Activated naive CD8-positive, alpha-beta T cell treated with anti-CD3 and anti-CD28 coated beads, Interleukin-2, amount 10 ng/mL, durations not matched to agents 7 days and 5 days (primary cell): ENCODE data around the gene CYSLTR2. TPM values are rescaled to one million over a fixed set of nuclear protein-coding genes. Genes with fewer than 3 reads are reported as not detected.
"Not testable (repeated sequence)": the region's sequence is repeated elsewhere in the genome, so short reads cannot be mapped to it uniquely, and the experiment has no call there.

ENCODE experiments used
- ATAC-seq: fragments of 150-1000 bp; cut with Tn5 transposase; one replicate; pipeline ENCODE4 v1.10.0; 2021; ENCODE audit warnings: low read depth, moderate library complexity
- POLR2A ChIA-PET: fragments of 350-600 bp; sonication (Branson Sonifier 250); formaldehyde crosslinking; loops from one replicate; lab custom pipeline; 2021; ENCODE audit warnings: antibody characterized with exemption; lab: Charles Lee
- DNase-seq: peaks from one replicate; pipeline ENCODE4 v3.0.0; 2021
- H3K27ac Mint-ChIP-seq: one replicate; pipeline ENCODE4 v1.8.0; 2022; ENCODE audit warnings: mild to moderate bottlenecking, mixed read lengths
- H3K27me3 Mint-ChIP-seq: one replicate; pipeline ENCODE4 v1.8.0; 2022; ENCODE audit warnings: mild to moderate bottlenecking, moderate library complexity, mixed read lengths
- H3K36me3 Mint-ChIP-seq: one replicate; pipeline ENCODE4 v1.8.0; 2021; ENCODE audit warnings: mild to moderate bottlenecking, mixed read lengths
- H3K4me1 Mint-ChIP-seq: one replicate; pipeline ENCODE4 v1.8.0; 2021; ENCODE audit warnings: mixed read lengths
- H3K4me3 Mint-ChIP-seq: one replicate; pipeline ENCODE4 v1.8.0; 2022; ENCODE audit warnings: mild to moderate bottlenecking, moderate library complexity, mixed read lengths
- H3K9me3 Mint-ChIP-seq: one replicate; pipeline ENCODE4 v1.8.0; 2021; ENCODE audit warnings: mixed read lengths
- total RNA-seq, 2 experiments: library from RNA; stranded (reverse); gene quantifications; one replicate each; pipeline ENCODE4 v1.2.3, GENCODE V29; 2021

Gene CYSLTR2
- total RNA-seq, 2 experiments from 2014 or later, result 4.3 to 5.3 TPM

DNA sequence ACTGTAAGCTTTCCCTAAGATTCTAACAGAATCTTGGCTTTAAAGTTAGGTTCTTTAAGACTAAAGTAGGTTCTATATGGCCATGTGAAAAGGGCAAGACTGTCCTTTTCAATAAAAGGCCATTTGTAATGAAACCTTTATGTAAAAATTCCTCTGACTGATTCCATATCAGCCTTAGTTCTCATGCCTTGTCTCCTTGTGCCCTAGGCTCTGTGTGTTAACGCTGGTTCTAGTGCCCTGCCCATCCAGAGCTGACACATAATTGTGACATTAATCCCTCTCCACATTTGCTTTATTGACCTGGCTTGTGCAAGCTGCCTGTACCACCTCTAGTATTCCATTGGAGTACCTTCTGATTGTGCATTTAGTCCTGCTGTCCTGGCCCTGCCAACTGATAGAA is 28.2 kb downstream of the CYSLTR2 start:
- no peaks in the 10 kb centered on the region for H3K27me3 Mint-ChIP-seq
- H3K36me3 Mint-ChIP-seq, result peaks cover 2% of the 10 kb centered on the region
- peaks cover 8% of the 10 kb centered on the region for H3K4me1 Mint-ChIP-seq
- no peak for DNase-seq
- peaks cover 1% of the 10 kb centered on the region for H3K9me3 Mint-ChIP-seq
- ATAC-seq, result no peak
- POLR2A ChIA-PET, result no interaction called here
- H3K27ac Mint-ChIP-seq, result no peak overlapping the region
- H3K4me3 Mint-ChIP-seq, result no peak overlapping the region

DNA sequence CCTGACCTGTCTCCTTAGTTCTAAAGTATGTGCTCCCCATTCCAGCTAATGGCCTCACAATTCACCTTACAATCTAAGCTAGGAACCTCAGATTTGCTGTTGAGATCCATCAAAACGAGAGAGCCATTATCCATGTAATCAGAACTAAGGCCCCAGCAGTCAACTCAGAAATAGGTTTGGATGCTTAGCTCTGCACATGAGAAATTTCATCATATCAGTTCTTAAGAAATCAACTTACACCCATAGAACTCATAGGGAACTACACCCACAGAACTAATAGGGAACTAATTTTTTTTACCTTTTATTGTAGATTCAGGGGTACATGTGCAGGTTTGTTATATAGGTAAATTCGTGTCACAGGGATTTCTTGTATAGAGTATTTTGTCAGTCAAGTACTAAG is 28.7 kb downstream of the CYSLTR2 start:
- H3K36me3 Mint-ChIP-seq, result peaks cover 2% of the 10 kb centered on the region
- no peak for DNase-seq
- H3K9me3 Mint-ChIP-seq, result peaks cover 1% of the 10 kb centered on the region
- peaks cover 3% of the 10 kb centered on the region for H3K4me1 Mint-ChIP-seq
- no peak overlapping the region for H3K4me3 Mint-ChIP-seq
- no peaks in the 10 kb centered on the region for H3K27me3 Mint-ChIP-seq
- no peak for ATAC-seq
- no peak overlapping the region for H3K27ac Mint-ChIP-seq
- POLR2A ChIA-PET, result no interaction called here

DNA sequence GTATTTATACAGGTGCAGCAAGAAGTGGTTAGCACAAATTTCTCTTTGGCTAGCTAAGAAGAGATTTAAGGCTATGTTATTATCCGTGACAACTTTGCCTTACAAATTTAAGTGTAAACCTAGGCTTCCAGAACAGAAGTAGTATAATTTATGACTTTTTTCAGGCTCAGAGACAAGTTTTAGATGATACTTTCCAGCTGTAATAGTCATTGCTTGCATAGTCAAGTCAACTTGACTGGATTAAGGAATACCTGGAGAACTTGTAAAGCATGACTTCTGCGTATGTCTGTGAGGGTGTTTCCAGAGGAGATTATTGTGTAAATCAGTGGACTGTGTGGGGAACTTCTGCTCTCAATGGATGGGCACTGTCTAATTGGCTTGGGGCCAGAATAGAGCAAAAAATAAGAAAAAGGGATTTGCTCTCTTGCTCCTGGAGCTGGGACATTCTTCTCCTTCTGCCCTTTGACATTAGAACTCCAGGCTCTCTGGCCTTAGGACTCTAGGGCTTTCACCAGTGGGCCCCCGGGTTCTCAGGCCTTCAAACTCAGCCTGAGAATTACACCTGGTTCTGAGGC is 33.0 kb downstream of the CYSLTR2 start:
- H3K9me3 Mint-ChIP-seq, result peaks cover 12% of the 10 kb centered on the region
- H3K4me3 Mint-ChIP-seq, result no peak overlapping the region
- no peaks in the 10 kb centered on the region for H3K4me1 Mint-ChIP-seq
- no peaks in the 10 kb centered on the region for H3K27me3 Mint-ChIP-seq
- POLR2A ChIA-PET, result no interaction called here
- no peak overlapping the region for H3K27ac Mint-ChIP-seq
- peaks cover 6% of the 10 kb centered on the region for H3K36me3 Mint-ChIP-seq
- no peak for DNase-seq
- no peak for ATAC-seq

- POLR2A ChIA-PET, result no interaction called here
- Mint-ChIP-seq H3K27me3 (no peaks in the 10 kb centered on the region), H3K36me3 (peaks cover 6% of the 10 kb centered on the region), H3K4me3 (no peak overlapping the region), H3K4me1 (no peaks in the 10 kb centered on the region), H3K27ac (no peak overlapping the region), H3K9me3 (peaks cover 12% of the 10 kb centered on the region)
- ATAC-seq (no peak), DNase-seq (no peak)
Measured at GRCh38 chr13:48687249-48687648, 33.5 kb downstream of the CYSLTR2 start.

DNA sequence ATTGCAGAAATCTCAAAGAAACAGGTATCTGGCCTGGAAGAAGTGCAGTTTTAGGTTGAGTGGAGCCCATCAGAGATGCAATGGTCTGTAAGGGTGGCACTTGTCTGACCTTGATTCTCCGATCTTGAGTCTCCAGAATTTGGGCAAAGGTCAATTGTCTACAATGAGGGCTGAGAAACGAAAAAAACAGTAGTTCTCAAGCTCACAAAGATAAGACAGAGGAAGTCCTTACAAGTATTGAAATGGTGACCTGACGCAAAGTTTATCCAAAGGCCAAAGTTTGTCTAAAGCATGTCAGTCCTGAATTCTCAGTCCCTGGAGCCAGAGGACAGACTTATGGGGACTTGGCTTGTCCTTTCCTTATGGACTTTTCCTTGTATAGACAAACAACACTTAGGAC is 40.3 kb downstream of the CYSLTR2 start:
- DNase-seq, result no peak
- Mint-ChIP-seq H3K27ac (no peak overlapping the region), H3K27me3 (no peaks in the 10 kb centered on the region), H3K9me3 (peaks cover 9% of the 10 kb centered on the region), H3K4me1 (no peaks in the 10 kb centered on the region), H3K4me3 (no peak overlapping the region), H3K36me3 (peaks cover 23% of the 10 kb centered on the region)
- POLR2A ChIA-PET, result no interaction called here
- no peak for ATAC-seq

DNA sequence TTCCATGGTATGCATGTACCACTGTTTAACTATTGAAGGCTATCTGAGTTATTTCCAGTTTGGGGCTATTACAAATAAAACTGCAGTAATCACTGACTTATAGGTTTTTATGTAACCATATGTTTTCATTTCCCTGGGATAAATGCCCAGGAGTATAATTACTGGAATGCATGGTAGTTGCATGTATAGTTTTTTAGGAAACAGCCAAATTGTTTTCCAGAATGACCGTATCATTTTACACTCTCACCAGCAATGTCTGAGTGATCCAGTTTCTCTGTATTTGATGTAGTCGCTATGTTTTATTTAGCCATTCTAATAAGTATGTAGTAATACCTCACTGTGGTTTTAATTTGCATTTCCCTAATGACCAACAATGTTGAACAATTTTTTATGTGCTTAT is 42.0 kb downstream of the CYSLTR2 start:
- POLR2A ChIA-PET, result no interaction called here
- Mint-ChIP-seq H3K27ac (no peak overlapping the region), H3K36me3 (peaks cover 21% of the 10 kb centered on the region), H3K4me1 (no peaks in the 10 kb centered on the region), H3K27me3 (no peaks in the 10 kb centered on the region), H3K9me3 (peaks cover 2% of the 10 kb centered on the region), H3K4me3 (no peak overlapping the region)
- DNase-seq (no peak), ATAC-seq (no peak)

- POLR2A ChIA-PET, ATAC-seq, H3K9me3 Mint-ChIP-seq, H3K27me3 Mint-ChIP-seq, DNase-seq, H3K4me1 Mint-ChIP-seq, H3K27ac Mint-ChIP-seq, H3K4me3 Mint-ChIP-seq: not testable (repeated sequence)
- H3K36me3 Mint-ChIP-seq, result peaks cover 24% of the 10 kb centered on the region
Measured at GRCh38 chr13:48696676-48697075, 42.9 kb downstream of the CYSLTR2 start.

DNA sequence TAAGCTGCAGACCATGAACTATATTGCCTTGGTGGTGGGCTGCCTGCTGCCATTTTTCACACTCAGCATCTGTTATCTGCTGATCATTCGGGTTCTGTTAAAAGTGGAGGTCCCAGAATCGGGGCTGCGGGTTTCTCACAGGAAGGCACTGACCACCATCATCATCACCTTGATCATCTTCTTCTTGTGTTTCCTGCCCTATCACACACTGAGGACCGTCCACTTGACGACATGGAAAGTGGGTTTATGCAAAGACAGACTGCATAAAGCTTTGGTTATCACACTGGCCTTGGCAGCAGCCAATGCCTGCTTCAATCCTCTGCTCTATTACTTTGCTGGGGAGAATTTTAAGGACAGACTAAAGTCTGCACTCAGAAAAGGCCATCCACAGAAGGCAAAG is 53.7 kb downstream of the CYSLTR2 start:
- H3K4me1 Mint-ChIP-seq, result peaks cover 5% of the 10 kb centered on the region
- no peak overlapping the region for H3K4me3 Mint-ChIP-seq
- DNase-seq, result no peak
- no peaks in the 10 kb centered on the region for H3K27me3 Mint-ChIP-seq
- H3K27ac Mint-ChIP-seq, result no peak overlapping the region
- POLR2A ChIA-PET, result no interaction called here
- no peak for ATAC-seq
- peaks cover 12% of the 10 kb centered on the region for H3K9me3 Mint-ChIP-seq
- peaks cover 18% of the 10 kb centered on the region for H3K36me3 Mint-ChIP-seq

DNA sequence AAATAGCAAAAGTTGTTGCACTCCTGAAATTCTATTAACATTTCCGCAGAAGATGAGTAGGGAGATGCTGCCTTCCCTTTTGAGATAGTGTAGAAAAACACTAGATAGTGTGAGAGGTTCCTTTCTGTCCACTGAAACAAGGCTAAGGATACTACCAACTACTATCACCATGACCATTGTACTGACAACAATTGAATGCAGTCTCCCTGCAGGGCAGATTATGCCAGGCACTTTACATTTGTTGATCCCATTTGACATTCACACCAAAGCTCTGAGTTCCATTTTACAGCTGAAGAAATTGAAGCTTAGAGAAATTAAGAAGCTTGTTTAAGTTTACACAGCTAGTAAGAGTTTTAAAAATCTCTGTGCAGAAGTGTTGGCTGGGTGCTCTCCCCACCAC is 55.0 kb downstream of the CYSLTR2 start:
- ATAC-seq (no peak), DNase-seq (no peak)
- Mint-ChIP-seq H3K36me3 (peaks cover 18% of the 10 kb centered on the region), H3K4me3 (no peak overlapping the region), H3K27me3 (no peaks in the 10 kb centered on the region), H3K9me3 (peaks cover 13% of the 10 kb centered on the region), H3K4me1 (peaks cover 5% of the 10 kb centered on the region), H3K27ac (no peak overlapping the region)
- POLR2A ChIA-PET, result no interaction called here

DNA sequence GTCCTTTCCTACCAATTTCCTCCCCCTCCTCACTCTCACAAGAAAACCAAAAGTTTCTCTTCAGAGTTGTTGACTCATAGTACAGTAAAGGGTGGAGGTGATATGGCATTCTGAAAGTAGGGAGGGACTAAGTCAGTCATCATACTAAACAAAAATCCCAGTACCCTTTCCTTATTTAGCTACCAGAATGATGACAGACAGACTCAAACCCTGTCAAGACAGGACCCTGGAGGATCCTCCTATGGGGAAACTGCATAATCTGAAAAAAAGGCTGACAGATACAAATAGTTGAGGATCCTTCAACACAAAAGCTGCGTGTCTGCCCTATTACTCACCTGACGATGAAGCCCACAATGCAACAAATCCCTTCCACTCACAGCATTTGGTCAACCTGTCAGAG is 55.5 kb downstream of the CYSLTR2 start:
- H3K27ac Mint-ChIP-seq, result no peak overlapping the region
- no peak overlapping the region for H3K4me3 Mint-ChIP-seq
- POLR2A ChIA-PET, result no interaction called here
- H3K4me1 Mint-ChIP-seq, result peaks cover 5% of the 10 kb centered on the region
- H3K36me3 Mint-ChIP-seq, result peaks cover 18% of the 10 kb centered on the region
- ATAC-seq (no peak), DNase-seq (no peak)
- H3K9me3 Mint-ChIP-seq, result peaks cover 16% of the 10 kb centered on the region
- no peaks in the 10 kb centered on the region for H3K27me3 Mint-ChIP-seq

GRCh38 chr13:48710160-48710559 is 56.4 kb downstream of the CYSLTR2 start:
- no peak overlapping the region for H3K27ac Mint-ChIP-seq
- peaks cover 10% of the 10 kb centered on the region for H3K9me3 Mint-ChIP-seq
- peaks cover 12% of the 10 kb centered on the region for H3K36me3 Mint-ChIP-seq
- DNase-seq, result no peak
- H3K4me1 Mint-ChIP-seq, result no peaks in the 10 kb centered on the region
- H3K27me3 Mint-ChIP-seq, result no peaks in the 10 kb centered on the region
- ATAC-seq, result no peak
- H3K4me3 Mint-ChIP-seq, result no peak overlapping the region
- POLR2A ChIA-PET, result no interaction called here

DNA sequence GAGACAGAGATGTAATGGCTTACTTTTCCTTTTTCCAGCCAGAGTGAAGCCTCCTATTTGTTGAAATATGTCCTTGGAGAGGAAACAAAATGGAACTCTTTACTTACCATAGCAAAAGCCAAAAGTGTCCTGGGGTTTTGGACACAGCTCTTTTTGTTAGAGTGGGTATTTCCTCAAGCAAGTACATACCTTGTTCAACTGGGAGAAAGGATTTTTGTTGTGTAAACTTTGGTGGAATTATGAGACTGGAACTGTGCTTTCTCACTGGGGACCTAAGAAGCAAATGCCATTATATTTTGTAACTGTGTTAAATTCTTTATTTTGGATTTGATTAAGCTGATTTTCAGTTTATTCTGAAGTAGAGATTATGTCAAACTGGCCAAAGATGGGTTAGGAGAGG is 58.4 kb downstream of the CYSLTR2 start:
- no peaks in the 10 kb centered on the region for H3K4me1 Mint-ChIP-seq
- peaks cover 13% of the 10 kb centered on the region for H3K36me3 Mint-ChIP-seq
- no peaks in the 10 kb centered on the region for H3K27me3 Mint-ChIP-seq
- ATAC-seq (no peak), DNase-seq (no peak)
- POLR2A ChIA-PET, result no interaction called here
- H3K4me3 Mint-ChIP-seq, result no peak overlapping the region
- H3K27ac Mint-ChIP-seq, result no peak overlapping the region
- peaks cover 15% of the 10 kb centered on the region for H3K9me3 Mint-ChIP-seq

DNA sequence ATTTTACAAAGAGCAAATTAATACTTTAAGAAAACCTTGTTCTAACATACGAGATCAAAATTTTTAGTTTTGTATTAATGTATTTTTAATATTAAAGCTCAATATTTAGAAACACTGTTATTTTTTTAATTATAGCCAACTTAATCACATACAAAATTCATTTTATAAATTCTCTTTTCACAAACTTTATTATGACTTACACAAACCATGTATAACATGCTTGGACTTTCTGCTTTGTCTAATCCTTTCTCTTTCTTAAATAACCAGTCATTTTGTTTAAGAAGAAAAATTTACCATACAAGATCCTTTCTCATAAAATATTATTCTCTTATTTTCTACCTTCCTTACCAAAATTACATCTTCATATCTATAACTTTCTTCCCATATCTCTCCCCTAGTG is 62.2 kb downstream of the CYSLTR2 start:
- Mint-ChIP-seq H3K4me3 (no peak overlapping the region), H3K36me3 (peaks cover 4% of the 10 kb centered on the region), H3K27ac (no peak overlapping the region), H3K4me1 (no peaks in the 10 kb centered on the region), H3K9me3 (peaks cover 20% of the 10 kb centered on the region), H3K27me3 (no peaks in the 10 kb centered on the region)
- no peak for DNase-seq
- POLR2A ChIA-PET, result no interaction called here
- ATAC-seq, result no peak

DNA sequence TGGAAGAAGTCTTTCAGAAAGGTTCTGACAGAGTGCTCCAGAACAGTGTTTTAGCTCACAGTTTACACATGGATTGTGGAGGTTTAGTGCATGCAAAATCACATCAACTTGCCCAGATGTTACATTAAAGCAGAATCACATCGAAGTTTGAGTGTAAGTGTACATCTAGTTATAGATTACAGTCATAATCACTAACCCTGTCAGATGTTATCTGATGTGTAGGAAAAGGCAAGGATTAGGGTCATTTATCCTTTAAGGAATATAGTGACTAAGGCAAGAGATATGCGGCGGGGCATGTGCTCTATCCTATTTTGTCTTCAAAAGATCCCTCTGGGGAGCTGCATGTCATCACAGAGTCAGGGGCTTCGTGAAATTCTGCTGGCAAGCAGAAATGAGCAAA is 66.9 kb downstream of the CYSLTR2 start:
- H3K4me1 Mint-ChIP-seq, result no peaks in the 10 kb centered on the region
- H3K9me3 Mint-ChIP-seq, result peaks cover 18% of the 10 kb centered on the region
- POLR2A ChIA-PET, result no interaction called here
- ATAC-seq (no peak), DNase-seq (no peak)
- peaks cover 1% of the 10 kb centered on the region for H3K36me3 Mint-ChIP-seq
- H3K4me3 Mint-ChIP-seq, result no peak overlapping the region
- no peak overlapping the region for H3K27ac Mint-ChIP-seq
- no peaks in the 10 kb centered on the region for H3K27me3 Mint-ChIP-seq

GRCh38 chr13:48723168-48723567 is 69.4 kb downstream of the CYSLTR2 start:
- Mint-ChIP-seq H3K27me3 (no peaks in the 10 kb centered on the region), H3K4me3 (no peak overlapping the region), H3K4me1 (no peaks in the 10 kb centered on the region), H3K36me3 (no peaks in the 10 kb centered on the region), H3K27ac (no peak overlapping the region), H3K9me3 (peaks cover 11% of the 10 kb centered on the region)
- no peak for DNase-seq
- ATAC-seq, result no peak
- POLR2A ChIA-PET, result no interaction called here
